NB4 (cell line): ENCODE data around the gene NTSR1.
A peak's percentile ranks its signal among the peaks of the same experiment; 100 is the strongest.

Experiments used
- DNase-seq: peaks from one replicate; pipeline ENCODE4 v3.0.0; 2010; ENCODE audit warnings: low read depth
- H3K4me3 ChIP-seq: one replicate; pipeline ENCODE4 v1.5.1; 2011; ENCODE audit warnings: mild to moderate bottlenecking, low read depth, low read length, moderate library complexity
- MYC ChIP-seq: IDR thresholded peaks from 2 replicates; pipeline ENCODE4 v1.6.1; 2011; ENCODE audit warnings: low read depth, low read length
- POLR2A ChIP-seq: IDR thresholded peaks from 2 replicates; pipeline ENCODE4 v1.6.1; 2011; ENCODE audit warnings: mild to moderate bottlenecking; ENCODE audit not compliant: insufficient read length; ENCODE audit errors: extremely low read depth
- TF ChIP-seq, protein P1 (sequence below): IDR thresholded peaks from 2 replicates; pipeline ENCODE4 v1.6.1; 2011; ENCODE audit warnings: low read depth, low read length
- TF ChIP-seq, protein P2 (sequence below): IDR thresholded peaks from one replicate; pipeline ENCODE4 v1.5.1; 2012; ENCODE audit warnings: low read depth, low read length

NTSR1 gene

DNA sequence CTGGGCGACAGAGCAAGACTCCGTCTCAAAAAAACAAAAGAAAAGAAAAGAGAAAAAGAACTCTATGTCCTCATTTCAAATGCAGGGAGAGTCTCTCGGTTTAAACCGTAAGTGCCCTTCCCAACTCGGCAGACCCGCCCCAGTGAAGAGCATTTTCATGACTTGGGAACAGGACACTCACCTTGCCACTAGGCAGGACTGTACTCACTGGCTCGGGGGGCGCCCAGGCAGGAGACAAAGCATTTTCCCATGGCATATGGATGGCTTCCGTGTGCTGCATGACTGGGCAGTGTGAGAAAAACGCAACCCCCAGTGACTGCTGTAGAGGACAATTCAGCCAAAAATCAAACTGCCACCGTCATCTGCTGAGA, 64.0 kb downstream of the NTSR1 start:
- TF ChIP-seq MYC (no peak), POLR2A (no peak)
- TF ChIP-seq, protein P1, sequence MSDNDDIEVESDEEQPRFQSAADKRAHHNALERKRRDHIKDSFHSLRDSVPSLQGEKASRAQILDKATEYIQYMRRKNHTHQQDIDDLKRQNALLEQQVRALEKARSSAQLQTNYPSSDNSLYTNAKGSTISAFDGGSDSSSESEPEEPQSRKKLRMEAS: no peak
- TF ChIP-seq, protein P2, sequence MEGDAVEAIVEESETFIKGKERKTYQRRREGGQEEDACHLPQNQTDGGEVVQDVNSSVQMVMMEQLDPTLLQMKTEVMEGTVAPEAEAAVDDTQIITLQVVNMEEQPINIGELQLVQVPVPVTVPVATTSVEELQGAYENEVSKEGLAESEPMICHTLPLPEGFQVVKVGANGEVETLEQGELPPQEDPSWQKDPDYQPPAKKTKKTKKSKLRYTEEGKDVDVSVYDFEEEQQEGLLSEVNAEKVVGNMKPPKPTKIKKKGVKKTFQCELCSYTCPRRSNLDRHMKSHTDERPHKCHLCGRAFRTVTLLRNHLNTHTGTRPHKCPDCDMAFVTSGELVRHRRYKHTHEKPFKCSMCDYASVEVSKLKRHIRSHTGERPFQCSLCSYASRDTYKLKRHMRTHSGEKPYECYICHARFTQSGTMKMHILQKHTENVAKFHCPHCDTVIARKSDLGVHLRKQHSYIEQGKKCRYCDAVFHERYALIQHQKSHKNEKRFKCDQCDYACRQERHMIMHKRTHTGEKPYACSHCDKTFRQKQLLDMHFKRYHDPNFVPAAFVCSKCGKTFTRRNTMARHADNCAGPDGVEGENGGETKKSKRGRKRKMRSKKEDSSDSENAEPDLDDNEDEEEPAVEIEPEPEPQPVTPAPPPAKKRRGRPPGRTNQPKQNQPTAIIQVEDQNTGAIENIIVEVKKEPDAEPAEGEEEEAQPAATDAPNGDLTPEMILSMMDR: no peak
- H3K4me3 ChIP-seq: no peak overlapping the region
- DNase-seq: no peak

DNA sequence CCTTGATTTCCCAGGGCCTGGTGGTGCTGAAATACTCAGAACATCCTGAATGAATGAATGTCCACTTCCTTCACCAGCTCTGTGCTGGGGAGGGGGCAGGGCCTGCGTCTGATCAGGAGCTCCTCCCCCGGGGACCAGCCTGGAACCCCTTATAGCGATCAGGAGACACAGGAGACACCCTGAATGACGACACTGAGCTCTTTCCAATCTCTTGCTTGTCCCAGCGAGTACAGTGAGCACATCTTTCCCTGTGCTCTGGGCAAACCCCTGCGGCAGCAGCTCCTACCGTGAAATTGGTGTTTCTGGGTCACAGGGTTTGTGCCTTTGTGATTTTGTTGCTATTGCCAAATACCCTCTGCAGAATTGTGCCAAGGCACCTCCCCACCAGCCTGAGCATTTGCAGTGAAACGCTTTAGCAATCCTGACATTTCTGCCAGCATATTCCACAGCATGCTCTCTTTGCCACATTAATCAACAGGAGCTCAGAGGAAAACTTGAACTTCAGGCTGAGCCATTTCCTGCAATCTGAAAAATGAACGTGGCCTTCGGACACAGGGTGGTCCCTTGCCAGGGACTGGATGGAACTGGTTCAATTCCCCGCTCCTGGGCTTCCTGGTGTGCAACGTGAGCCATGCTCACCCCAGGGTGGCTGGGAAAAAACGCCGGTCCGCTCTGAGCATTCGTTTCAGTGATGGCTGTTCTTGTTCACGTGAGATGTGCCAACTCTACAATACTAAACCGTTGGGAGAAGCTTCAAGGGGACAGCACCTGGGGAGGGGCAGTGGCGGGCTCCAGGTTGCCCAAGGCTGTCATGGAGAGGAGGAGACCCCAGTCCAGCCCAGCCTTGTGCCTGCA, 64.6 kb downstream of the NTSR1 start:
- DNase-seq: peak; percentile 34
- no peak overlapping the region for H3K4me3 ChIP-seq
- TF ChIP-seq POLR2A: no peak
- no peak for TF ChIP-seq MYC
- TF ChIP-seq, protein P1: no peak
- TF ChIP-seq, protein P2: no peak

DNA sequence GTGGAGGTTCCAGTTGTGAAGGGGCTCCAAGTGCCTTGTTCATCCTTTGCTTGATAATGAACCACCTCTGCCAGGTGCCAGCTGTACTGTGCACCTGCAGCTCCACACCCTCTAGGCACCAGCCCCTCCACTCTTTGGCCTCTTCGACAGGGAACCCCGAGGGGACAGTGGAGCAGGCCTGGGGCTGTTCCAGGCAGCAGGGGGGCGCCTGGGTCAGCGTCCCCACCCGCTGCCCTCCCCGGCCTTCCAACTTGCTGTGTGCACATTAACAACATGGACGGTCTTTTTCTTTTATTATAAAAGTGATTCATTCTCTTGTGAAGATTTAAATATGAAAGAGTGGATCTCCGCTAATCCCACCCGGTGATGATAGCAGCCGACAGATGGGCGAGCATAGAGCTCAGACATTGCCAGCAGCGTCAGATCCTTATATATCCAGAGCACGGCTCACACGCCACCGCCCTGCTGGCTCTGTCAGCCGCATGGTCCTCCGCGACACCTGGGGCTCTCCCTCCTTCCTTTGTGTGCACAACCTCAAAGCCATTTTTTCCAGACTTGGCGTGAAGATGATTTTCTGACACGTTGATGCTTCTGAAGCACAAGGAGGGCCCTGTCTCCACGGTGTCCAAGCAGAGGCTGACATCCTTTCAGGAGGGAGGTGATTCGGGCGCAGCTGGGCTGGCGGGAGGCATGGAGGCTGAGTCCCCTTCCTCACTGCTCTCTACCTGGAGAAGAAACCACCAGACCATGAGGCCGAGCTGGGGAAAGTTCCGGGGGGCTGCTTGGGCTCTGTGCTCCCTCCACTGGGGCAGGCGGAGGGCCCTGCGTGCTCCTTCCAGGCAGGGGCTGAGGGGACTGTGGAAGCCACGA, 65.4 kb downstream of the NTSR1 start:
- no peak for TF ChIP-seq POLR2A
- TF ChIP-seq, protein P2: no peak
- TF ChIP-seq, protein P1: no peak
- TF ChIP-seq MYC: no peak
- DNase-seq: no peak
- no peak overlapping the region for H3K4me3 ChIP-seq

DNA sequence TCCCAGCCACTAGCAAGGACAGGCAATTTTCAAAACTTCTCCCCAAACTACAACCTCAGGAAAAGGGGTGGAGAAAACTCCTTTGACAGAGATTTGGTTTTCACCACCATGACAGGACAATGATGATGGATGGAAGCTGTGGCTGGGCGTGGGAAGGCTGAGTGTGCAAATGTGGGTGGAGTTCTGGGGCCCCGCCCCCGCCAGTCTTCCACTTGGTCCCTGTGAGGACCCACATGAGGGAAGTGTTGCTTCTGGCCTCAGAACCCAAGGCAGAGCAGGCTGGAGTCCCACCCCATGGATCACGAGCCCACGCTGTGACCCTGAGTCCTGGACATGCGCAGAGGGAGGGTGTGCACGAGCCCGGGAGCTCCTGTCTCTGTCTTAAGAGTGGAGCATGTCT, 66.1 kb downstream of the NTSR1 start:
- H3K4me3 ChIP-seq: no peak overlapping the region
- no peak for DNase-seq
- TF ChIP-seq POLR2A (no peak), MYC (no peak)
- TF ChIP-seq, protein P2: no peak
- TF ChIP-seq, protein P1: no peak

DNA sequence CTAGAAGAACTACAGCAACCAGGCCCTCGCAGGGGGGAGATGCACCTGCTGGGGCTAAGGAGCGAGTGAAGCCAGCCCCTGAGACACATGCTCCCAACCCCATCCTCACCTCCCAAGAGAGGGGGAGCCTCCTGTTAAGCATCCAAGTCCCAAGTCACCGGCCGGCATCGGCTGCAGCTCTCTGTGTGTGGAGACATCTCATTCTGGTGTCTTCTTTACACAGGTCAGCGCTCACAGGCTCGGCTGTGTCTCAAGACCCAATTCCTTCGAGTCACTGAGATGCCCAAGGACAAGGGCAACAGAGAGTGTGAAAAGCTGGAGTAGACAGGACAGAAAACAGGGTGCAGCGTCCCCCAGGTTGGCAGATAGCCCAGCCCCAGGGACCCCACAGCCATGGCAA, 66.6 kb downstream of the NTSR1 start:
- no peak overlapping the region for H3K4me3 ChIP-seq
- no peak for DNase-seq
- TF ChIP-seq, protein P2: no peak
- TF ChIP-seq POLR2A (no peak), MYC (no peak)
- TF ChIP-seq, protein P1: no peak
